Stimulated activated CD8-positive, alpha-beta memory T cell treated with anti-CD3 and anti-CD28 coated beads, Interleukin-15, amount 100 ng/mL, for 4 hours (primary cell): ENCODE measurements around the gene SSTR5.
"Not testable (repeated sequence)": the region's sequence is repeated elsewhere in the genome, so short reads cannot be mapped to it uniquely, and the experiment has no call there.

Experiments used
- DNase-seq, 2 donors: peaks; one replicate each; pipeline ENCODE4 v3.0.0-alpha.2; 2020; ENCODE audit warnings: low read depth in 2 of 2

The SSTR5 gene

DNA sequence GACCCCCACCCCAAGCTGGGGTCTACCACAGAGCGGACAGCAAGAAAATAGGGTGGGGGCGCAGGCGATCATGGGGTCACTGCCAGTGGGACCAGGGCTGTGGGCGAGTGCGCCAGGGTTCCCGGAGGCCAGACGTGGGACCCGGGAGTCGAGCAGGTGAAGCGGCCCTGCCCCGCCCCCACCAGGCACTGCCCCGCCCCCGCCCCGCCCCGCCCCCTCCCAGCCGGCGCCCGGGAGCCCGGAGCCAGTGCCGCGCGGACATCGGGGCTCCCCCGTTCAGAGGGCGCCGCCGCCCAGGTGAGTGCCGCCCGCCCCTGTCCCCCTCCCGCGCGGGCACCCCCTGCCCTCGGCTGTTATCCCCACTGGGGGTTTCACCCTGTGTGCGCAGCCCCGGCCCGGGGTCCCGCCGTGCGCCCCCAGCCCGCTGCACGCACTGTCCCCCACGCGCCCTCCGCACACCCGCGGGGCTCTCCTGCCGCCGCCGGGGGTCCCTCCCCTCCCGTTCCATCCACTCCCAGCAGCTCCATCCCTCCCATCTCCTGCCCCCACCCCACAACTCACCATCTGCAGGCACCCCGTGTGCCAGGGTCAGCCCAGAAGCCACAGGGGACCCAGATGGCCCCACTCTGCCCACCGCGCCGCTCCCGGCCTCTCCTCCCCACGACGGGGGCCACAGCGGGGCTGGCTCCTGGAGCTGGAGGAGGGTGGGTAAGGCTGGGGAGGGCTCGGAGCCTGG, at the start of gene SSTR5:
Gene SSTR5, plus strand, starts transcription at position 222 of the 736 bp plus-strand sequence. CDS start 6,122 bp downstream, outside the sequence.
- DNase-seq, result no peak

DNA sequence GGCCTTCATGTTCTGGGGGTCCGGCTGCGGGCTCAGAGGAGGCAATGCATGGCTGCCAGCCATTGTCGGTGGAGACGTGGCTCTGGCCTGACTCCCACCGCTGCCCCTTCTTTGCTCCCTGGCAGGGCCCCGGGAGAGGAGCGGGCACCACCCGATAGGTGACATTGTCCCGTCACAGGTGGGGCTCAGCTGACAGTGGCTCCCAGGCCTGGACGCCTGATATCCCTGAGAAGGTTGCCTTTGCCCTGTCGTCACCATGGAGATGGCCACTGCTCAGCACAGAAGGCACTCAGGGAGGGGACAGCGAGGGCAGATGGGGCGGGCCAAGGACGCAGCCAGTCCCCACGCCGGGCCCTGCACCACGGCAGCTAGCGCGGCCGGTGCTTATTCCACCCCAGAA, 48.4 kb upstream of the SSTR5 start:
- DNase-seq, result no peak

DNA sequence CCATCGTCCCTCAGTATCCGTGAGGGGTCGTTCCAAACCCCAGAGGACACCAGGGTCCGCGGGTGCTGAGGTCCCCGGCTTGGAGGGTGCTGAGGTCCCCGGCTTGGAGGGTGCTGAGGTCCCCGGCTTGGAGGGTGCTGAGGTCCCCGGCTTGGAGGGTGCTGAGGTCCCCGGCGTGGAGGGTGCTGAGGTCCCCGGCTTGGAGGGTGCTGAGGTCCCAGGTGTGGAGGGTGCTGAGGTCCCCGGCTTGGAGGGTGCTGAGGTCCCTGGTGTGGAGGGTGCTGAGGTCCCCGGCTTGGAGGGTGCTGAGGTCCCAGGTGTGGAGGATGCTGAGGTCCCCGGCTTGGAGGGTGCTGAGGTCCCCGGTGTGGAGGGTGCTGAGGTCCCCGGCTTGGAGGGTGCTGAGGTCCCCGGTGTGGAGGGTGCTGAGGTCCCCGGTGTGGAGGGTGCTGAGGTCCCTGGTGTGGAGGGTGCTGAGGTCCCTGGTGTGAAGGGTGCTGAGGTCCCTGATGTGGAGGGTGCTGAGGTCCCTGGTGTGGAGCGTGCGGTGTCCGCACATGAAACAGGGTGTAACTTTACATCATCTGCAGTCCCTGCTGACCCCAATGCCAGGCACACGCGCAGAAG, 47.3 kb upstream of the SSTR5 start:
- not testable (repeated sequence) for DNase-seq

DNA sequence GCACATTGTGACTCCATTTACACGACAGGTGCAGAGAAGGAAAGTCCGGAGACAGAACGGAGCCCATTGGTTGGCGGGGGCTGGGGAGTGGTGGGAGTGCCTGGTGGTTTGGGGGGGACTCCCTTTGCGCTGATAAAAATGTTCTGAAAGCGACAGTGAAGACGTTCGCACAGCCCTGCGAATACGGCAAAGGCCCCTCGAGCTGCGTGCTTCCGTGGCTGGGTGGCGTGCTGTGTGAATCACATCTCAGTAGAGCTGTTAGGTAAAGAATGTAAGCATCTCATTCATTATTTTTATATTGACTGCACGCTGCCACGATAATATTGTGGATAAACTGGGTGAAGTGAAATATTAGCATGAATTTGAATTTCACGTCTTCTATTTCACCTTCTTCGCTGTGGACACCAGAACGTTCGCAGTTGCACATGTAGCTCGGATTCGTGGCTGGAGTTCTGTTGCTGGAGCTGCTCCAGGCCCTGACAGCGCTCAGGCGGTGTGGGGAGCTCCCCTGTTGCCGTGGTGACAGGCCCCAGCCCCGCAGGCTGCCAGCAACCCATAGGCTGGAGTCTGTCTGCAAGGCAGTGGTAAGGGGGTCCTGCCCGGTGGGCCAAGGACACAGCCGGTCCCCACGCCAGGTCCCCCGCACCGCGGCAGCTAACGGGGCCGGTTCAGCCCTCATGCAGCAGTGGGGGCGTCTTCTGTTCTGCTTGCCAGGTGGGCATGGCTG, 46.3 kb upstream of the SSTR5 start:
- DNase-seq, result no peak

DNA sequence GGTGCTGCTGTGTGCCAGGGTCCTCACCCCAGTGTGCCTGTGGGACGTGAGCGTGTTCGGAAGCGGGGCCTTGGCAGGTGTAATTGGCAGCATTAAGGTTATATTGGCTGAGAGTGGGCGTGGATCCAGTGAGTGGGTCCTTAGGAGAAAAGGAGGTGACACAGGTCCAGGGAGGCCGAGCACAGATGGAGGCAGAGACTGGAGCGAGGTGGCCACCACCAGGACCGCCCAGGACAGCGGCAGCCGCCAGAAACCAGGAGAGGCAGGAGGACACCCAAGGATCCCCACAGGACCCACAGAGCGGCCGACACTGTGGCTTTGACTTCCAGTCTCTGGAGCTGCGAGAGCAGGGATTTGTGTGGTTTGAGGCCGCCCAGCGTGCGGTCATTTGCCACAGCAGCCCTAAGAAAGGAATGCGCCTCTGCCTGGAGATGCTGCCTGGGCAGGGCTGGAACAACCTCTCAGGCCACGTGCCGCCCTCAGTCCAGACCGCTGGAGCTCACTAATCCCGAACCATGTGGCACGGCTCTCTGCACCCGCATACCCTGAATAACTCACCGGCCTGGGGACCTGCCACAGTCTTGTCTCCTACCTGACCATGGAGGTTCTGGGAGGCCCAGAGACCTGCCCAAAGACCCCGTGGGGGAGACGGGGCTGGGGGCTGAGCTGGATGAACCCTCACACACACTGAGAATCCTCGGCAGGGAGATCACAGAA, 45.6 kb upstream of the SSTR5 start:
- DNase-seq, result no peak

DNA sequence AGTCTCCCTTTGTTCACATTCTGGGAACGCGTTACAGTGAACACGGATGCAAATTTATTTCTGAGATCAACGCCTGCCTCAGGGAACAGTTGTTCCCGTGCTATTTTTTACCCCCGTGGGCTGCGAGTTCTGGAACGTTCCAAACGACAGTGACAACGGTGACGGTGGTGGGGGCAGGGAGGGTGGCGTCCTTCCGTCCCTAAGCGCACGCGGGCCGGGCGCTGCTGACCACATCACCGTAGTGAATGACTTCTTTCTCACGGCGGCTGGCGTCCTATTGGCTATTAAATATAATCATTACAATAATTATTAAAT, 45.1 kb upstream of the SSTR5 start:
- DNase-seq, result no peak

DNA sequence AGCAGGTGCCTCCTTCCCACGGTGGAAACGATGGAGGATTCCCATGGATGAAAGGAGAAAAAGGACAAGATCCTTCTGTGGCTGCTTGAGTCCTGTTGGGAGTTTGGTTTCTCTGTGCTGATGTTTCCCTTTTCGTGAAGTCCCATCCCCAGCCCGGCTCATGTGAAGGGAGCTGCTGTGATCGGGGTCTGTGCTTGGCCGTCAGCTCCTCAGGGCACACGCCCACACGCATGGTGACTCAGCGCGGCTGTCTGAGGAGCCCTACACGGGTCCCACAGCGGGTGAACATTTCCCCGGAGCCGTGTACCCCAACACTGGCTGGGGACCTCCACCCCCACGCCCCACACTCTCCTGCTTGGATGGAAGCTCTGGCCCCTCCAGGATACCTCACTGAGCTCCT, 44.5 kb upstream of the SSTR5 start:
- DNase-seq, result no peak

DNA sequence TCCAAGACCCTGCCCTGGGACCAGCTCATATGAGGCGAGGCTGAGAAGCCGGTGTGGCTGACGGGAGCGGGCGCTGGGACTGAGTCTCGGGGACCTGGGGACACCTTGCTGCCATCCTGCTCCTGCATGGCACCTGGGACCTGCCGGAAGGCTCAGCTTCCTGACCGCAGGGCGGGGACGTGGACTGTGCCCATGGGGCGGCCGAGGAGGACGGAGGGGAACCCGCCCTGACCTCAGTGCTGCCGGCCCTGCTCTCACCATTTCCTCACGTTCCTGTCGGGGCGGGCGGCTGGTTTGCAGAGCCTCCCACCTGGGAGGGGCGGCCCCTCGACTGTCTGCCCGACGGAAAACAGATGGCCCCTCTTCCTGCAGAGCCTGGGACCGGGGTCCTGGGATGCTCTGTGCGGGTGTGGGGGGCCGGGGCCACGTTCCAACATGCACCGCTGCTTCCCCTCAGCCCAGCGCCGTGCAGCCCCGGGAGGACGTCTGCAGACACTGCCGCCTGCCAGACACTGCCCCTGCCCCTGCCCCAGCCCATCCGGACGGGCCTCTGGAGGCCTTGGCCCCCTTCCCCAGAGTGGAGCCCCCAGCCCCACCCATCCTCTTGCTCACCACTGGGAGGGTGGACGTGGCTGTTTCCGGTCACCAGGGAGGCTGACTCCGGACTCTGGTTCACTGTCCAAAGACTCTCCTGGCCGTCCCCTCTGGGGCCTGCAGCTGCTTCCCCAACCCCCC, 43.9 kb upstream of the SSTR5 start:
- DNase-seq, result no peak

DNA sequence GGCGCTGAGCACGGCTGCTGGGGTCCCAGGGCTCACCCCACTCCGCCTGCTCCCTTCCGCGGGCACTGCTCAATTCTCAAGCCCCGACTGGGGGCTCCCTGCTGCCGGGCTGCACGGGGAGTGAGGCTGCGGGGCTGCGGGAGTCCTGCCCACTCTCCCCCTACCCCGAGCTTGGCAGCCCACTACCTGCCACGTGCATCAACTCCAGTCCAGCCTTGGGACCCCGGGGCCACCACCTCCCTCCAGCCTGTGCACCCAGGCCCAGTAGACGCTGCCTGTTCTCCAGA, 43.3 kb upstream of the SSTR5 start:
- no peak for DNase-seq

DNA sequence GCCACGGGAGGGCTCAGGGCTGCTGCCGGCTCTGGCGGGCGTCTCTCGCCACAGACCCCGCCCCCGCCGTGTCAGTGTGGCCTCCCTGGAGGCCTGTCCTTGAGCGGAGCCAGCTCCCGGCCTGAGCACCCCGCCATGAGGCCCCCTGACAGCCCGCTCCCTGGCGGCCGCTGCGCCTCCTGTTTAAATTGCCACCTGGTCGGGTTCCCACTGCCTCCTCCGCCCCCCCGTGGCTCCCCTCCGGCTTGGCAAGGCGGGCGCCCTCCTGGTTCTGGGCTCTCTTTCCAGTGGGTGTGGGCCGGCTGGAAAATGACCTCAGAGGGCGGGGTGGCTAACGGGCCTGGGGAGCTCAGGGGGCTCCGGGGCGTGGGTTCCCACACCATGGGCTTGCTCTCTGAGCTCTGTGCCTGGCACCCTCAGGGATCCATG, 42.1 kb upstream of the SSTR5 start:
- DNase-seq, result no peak

DNA sequence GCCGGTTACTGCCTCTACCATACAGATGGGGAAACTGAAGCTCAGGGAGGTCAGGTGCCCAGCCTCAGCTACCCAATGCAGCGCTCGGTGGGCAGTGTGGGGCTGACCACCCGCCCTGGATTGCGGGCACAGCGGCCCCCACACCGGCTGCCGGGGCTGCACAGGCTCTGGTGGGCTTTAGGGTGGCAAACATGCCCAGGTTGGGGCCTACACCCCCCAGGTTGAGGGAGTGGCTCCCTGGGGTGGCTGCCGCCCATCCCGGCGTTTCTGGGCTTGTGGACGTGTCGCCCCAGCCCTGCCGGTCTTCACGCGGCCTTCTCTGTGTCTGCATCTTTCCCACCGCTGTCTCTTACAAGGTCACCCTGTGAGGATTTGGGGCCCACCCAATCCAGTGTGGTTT, 40.9 kb upstream of the SSTR5 start:
- DNase-seq, result no peak

DNA sequence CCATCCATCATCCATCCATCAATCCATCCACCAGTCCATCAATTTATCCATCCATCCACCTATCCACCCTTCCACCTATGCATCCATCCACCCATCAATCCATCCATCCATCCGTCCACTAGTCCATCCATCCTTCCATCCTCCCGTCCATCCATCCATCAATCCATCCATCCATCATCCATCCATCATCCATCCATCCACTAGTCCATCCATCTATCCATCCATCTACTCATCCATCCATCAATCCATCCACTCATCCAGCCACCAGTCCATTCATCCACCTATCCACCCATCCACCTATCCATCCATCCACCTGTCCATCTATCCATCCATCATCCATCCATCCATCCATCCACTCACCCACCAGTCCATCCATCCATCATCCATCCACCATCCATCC, 39.9 kb upstream of the SSTR5 start:
- no peak for DNase-seq

DNA sequence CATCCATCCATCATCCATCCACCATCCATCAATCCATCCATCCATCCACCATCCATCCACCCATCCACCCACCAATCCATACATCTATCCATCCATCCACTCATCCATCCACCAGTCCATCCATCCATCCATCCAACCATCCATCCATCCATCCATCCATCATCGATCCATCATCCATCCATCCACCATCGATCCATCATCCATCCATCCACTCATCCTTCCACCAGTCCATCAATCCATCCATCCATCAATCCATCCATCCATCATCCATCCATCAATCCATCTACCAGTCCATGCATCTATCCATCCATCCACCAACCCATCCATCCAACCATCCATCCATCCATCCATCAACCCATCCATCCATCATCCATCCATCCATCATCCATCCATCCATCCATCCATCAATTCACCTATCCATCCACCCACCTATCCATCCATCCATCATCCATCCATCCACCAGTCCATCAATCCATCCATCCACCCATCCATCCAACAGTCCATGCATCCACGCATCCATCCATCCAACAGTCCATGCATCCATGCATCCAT, 39.3 kb upstream of the SSTR5 start:
- no peak for DNase-seq

DNA sequence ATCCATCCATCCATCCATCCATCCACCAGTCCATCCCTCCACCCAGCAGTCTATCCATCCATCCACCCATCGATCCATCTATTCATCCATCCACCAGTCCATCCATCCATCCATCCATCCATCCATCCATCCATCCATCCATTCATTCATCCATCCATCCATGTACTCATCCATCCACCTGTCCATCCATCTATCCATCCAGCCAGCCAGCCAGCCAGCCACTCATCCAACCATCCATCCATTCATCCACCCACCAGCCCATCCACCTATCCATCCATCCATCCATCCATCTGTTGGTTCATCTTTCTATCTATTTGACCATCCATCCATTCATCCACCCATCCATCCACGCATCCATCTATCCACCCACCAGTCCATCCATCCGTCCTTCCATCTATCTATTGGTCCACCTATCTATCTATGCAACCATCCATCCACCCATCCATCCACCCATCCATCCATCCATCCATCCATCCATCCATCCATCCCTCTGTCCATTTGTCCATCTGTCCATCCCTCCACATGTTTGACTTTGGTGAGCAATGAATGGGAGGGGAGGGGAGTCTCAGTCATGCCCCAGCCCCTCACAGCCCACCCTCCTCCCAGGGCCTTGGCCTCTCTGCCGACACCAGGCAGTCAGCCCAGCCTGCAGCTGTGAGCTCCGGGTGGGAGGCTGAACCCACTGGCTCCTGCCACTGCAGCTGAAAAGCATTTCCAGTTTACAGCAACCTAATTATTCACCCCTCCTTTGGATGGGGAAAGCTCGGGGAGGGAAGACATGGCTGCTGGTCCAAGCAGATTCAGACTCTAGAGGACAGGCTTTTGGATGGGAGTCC, 38.1 kb upstream of the SSTR5 start:
- DNase-seq, result no peak

DNA sequence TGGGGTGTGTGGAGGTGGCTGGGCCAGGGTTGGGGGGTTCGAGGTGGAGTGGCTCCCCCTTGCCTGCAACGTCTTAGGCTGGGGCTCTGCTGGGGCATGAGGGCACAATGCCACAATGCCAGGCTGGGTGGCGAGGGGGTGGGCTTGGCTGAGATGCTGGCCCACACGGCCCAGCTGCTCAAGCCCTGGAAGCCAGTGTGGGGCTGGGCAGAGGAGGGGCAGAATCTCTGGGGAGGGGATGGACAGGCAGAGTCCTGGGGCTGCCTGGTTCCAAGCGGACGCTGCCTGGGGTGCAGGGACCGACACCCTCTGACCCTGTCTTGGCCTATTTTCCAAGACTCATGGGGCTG, 37.5 kb upstream of the SSTR5 start:
- DNase-seq, result no peak

DNA sequence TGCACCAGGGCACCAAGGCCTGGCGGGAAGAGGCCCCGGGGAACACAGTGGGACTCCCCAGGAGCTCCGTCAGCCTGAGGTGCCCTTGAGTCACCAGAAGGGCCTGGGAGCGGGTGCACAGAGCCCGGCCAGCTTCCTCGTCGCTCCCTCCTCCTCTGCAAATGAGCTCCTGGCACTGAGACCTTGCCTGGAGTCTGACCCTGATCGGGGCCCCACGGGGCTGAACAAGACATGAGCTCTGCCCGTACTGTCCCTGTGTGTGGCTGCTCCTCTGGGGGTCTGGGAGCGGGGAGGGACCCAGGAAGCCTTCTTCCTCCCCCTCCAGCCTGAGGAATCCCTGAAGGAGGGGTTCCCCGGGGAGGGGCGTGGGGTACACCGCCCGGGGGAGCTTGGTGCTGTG, 36.4 kb upstream of the SSTR5 start:
- DNase-seq, result no peak

DNA sequence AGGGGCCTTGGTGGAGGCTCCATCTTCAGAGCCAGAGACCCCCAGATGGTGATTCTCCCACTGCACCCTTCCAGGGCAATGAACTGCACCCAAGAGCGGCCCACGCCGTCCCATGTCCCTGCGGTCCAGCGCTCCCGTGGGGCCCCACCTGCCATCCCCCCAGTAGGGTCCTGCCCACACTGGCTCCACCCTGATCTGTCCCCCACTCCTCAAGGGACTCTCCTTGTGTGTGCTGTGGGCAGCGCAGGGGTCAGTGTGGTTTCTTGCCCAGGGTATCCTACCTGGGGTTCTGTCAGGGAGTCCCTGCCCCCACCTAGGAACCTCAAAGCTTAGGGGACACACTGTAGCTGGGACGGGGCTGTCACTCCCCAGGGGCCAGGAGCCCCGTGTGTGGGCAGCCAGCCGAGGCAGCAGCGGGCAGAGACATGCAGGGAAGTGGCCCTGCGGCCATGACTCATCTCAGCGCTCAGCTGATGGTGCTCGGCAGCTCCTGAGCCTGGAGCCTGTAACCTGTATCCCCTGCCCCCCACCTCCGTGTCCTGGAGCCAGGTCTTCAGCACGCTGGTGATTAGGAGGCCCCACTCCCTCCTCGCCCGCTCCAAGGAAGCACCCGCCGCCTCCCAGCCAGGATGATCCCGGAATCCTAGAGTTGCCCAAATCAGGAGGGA, 35.7 kb upstream of the SSTR5 start:
- DNase-seq, result no peak

DNA sequence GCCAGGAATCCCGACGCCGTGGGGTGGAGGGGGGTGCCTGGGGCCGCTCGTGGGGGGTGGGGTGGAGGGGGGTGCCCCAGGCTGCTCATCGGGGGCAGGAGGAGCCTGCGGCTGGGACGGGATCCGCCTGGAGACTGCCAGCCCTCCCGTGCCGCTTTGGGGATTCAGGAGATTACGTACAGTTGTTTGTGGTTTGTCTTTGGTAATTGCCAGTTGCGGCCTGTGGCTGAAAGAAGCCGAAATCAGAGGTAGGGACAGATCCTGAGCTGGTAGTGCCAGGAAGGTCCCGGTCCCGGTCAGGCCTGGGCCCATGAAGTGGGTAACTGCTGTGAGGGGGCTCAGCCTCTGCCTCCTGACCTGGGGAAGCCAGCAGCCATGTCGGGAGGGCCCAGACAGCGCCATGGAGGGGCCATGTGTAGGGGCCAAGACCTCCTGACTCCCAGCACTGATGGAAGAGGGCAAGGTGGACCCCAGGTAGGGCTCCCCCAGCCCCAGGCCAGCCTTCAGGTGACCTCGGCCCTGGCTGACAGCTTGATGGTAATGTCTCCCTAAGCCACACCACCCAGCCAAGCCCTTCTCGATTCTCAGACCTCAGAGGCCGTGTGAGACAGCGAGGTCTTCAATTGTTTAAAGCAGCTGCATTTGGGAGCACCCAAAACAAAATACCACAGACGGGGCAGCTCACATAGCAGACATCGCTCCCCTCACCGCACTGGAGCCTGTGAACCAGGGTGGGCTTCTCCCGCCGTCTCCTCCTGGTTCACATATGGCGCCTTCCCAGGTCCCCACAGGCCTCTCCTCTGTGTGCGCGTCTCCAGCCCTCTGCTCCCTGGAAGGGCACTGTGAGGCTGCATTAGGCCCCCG, 34.9 kb upstream of the SSTR5 start:
- no peak for DNase-seq

DNA sequence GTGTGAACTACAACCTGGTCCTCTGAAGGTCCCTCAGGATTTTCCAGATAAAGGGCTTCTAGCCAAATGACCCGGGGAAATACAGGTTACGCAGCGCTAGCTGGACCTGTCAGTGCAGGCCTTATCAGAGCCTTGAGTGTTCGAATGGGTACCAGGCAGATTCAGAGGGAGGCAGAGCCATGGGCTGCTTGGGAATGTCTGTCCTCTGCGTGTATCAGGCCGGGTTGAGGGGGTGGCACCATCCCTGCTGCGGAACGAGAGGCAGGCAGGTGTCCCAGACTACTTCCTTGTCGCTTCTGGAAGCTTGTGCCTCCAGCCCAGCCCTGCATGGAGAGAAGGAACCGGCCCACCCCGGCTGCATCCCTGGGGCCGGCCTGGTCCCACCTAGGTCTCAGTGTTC, 33.6 kb upstream of the SSTR5 start:
- no peak for DNase-seq
